GM21825 (cell line): Measurements from ENCODE around the gene NSMCE1.
A peak's percentile ranks its signal among the peaks of the same experiment; 100 is the strongest.

Experiments used
- ATAC-seq: cut with Tn5 transposase; IDR thresholded peaks from one replicate; pipeline ENCODE4 v1.9.1; 2021; ENCODE audit warnings: mild to moderate bottlenecking, moderate library complexity; ENCODE audit not compliant: unreplicated experiment

The NSMCE1 gene, protein sequence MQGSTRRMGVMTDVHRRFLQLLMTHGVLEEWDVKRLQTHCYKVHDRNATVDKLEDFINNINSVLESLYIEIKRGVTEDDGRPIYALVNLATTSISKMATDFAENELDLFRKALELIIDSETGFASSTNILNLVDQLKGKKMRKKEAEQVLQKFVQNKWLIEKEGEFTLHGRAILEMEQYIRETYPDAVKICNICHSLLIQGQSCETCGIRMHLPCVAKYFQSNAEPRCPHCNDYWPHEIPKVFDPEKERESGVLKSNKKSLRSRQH

DNA sequence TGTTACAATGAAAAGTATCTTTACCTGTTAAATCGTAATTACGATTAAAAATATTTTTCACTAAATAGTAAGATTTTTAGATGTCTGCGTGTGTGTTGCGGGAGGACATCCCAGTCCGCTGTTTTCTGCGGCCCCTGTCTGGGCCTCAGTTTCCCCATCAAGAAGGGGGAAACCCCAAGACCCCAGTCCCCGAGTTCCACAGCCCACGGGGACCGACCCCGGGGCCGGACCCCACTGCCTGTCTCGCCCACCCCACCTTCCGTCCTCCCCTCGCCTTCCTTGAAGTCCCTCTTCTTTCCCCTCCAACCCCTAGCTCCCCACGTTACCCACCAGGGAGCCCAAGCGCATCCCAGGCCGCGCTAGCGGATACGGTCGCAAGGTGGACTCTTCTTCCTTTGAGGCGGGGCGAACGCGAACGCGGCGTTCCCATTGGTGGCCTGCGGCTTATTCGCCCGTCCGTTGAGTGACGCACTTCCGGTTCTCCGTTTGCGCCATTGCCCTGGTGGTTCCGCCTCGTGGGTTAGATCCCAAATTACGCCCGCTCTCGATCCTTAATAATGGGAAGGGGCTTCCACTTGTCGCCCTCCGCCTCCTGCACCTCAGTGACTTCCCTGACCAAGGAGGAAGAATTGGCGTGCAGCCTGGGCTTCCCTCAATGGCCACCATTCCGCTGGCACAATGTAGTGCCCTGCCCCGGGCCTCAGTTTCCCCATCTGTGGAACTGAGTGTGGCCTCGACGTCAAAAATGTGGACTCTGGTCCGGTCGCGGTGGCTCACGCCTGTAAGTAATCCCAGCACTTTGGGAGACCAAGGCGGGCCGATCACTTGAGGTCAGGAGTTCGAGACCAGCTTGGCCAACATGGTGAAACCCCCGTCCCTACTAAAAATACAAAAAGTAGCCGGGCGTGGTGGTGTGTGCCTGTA, at the start of gene NSMCE1:
Gene NSMCE1, minus strand, starts transcription at position 397 of the 924 bp plus-strand sequence. CDS start 11,202 bp downstream, outside the sequence.
- ATAC-seq = peak; percentile 90

DNA sequence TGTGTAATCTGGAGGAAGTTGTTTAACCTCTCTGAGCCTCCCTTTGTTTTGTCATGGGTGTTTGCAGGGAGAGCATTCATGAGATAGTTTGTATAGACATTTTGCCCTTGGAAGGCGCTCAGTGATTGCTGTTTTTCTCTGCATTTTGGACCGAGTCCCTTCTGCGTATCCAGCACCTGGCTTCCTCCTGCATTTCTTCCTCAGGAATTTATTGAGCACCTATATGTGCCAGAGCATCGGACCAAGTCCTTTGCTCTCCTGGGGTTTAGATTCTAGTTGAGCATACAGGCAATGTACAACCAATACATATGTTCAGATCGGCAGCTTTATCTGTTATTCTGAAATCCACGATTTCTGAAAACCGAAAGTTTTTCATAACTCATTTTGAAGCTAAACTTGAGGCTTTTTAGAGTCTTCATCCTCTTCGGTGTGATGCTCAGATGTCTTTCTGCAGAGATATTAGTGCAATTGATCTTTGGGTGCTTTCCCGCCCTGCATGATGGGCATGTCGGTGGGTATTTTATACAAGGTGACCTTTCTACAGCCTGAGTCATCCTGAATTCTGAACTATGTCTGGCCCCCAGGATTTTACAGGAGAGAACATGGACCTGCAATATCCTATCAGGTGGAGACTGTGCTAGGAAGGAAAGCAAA, 49.3 kb upstream of the NSMCE1 start:
- no peak for ATAC-seq

DNA sequence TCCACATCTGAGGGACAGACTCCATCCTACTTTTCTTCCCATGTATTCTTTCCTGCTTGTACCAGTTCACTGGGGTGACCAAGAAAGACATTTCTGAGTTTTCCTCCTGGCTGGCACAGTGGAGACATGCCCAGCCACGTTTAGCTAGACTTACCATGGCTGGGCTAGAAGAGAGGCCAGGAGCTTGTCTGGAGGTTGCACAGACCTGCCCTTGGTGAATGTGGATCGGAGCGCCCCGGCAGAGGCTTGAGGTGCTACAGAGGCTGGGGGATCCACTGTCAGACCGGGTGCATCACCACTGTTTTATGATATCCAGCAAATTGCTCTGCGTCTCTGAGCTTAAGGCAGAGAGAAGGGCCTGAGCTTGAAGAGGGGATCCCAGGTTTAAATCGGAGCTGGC, 48.7 kb upstream of the NSMCE1 start:
- ATAC-seq = no peak

DNA sequence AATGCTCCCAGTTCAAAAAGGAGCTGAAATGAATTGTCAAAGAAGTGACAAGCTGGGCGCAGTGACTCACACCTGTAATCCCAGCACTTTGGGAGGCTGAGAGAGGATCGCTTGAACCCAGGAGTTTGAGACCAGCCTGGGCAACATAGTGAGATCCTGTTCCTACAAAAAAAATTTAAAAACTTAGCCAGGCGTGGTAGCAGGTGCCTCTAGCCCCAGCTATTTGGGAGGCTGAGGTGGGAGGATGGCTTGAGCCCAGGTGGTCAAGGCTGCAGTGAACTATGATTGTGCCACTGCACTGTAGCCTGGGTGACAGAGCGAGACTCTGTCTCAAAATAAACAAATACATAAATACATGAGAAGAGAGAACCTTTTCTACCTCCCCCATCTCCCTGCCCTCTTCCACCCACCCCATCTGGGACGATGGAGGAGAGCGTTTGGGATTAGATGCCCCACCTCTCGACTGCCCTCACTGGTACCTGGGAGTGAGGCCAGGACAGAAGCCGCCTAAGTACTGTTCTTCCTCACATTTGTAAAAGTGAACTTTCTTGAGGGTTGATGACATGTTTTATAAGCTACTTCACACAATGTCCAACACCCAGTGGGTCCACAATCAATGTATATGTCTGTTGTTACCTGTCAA, 47.6 kb upstream of the NSMCE1 start:
- ATAC-seq = no peak

DNA sequence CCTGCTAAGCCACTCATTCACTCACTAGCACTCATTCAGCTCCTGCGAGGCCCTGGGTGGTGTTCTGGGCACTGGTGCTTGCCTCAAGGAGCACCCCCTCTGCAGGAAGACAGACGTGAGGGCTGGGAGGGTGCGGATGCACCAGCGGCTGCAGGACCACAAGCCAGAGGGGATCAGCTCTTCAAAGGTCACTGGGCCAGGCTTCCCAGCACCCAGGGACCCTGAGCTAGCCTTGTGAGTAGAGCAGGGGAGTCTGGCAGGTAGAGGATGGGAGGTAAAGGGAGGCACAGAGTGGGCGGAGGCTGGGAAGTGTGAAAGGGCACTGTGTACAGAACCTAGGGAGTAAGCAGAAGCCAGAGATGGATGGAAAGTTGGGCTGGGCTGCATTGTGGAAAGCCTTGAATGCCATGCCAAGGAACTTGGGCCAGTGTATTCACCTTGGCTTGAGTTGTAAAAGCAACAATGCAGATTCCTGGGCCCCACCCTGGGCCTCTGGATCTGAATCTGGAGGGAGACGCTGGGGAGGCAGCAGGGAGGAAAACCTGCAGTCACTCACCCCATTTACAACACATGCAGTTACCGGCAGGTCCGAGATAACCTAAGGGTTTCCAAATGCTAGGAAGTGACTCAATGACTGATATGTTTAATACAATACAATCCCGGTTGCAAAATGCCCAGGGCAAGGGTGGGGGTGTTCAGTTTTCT, 46.9 kb upstream of the NSMCE1 start:
- ATAC-seq = no peak

DNA sequence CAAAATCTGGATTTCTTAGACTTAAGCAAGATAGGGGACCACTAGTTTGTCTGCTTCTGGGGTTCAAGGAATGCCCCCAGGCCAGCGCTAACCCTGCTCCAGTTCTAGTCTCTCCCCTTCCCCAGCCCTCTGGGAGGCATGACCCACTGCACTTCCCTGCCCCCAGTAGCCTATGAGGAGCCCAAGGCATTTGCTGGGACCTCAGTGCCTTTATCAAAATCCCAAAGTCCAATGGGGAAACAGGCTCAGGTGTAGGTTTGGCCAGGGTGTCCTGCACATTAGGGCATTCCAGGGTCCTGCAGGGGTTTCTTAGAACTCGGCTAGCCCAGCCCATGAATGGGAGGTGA, 46.4 kb upstream of the NSMCE1 start:
- no peak for ATAC-seq

DNA sequence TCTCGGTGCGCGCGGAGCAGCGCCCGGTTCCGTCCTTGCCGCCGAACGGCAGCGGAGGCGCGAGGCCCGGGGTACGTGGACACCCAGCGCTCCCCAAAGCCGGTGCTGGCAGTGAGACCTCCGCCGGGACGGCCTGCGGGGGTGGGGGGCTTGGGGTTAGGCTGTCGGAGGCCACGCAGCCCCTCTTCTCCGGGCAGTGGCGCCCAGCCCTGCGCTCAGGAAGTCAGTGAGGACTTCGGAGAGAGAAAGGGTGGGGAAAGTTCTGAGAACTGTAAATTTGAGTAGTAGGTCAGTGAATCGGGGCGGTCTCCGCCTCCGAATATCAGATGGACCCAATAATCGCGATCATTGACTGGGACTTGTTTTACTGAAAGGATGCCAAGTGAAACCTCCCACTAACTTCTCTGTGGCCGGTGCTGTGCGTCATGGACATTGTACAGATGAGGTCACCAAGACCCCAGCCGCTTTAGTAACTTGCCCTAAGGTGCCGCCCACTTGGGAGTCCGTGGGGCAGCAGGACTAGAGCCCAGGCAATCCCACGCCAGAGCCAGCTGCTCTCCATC, 45.7 kb upstream of the NSMCE1 start:
- peak; percentile 12 for ATAC-seq

DNA sequence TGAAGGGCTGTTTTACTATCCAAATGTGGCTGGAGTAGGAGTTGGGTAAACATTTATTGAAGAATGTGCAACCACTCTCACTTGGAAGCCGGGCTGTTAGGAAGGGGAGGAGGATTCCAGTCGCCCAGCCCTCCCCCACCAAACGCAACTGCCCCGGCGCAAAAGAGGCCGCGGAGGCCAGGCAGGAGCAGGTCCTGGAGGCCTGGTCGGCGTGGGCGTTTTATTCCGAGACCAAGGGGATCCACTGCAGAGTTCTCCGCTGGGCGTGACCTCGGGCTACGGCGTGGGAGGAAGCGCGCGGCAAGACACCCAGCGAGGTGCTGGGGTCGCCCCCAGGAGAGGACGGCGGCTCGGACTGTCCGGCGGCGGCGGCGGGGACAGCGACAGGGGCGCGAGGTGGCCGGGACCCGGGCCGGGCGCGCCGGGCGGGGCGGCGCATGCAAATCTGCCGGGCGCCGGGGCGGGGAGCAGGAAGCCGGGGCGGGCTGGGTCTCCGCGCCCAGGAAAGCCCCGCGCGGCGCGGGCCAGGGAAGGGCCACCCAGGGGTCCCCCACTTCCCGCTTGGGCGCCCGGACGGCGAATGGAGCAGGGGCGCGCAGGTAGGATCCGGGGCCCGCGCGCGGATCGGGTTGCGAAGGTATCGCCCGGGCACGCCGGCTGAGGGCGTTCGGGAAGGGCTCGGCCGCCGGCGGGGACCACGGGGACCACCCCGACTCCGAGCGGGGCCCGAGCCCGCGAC, 45.0 kb upstream of the NSMCE1 start, which contains the start of gene IL4R:
Gene IL4R, plus strand, starts transcription at position 553 of the 739 bp plus-strand sequence. CDS start 26,230 bp downstream, outside the sequence.
- ATAC-seq = peak; percentile 45

DNA sequence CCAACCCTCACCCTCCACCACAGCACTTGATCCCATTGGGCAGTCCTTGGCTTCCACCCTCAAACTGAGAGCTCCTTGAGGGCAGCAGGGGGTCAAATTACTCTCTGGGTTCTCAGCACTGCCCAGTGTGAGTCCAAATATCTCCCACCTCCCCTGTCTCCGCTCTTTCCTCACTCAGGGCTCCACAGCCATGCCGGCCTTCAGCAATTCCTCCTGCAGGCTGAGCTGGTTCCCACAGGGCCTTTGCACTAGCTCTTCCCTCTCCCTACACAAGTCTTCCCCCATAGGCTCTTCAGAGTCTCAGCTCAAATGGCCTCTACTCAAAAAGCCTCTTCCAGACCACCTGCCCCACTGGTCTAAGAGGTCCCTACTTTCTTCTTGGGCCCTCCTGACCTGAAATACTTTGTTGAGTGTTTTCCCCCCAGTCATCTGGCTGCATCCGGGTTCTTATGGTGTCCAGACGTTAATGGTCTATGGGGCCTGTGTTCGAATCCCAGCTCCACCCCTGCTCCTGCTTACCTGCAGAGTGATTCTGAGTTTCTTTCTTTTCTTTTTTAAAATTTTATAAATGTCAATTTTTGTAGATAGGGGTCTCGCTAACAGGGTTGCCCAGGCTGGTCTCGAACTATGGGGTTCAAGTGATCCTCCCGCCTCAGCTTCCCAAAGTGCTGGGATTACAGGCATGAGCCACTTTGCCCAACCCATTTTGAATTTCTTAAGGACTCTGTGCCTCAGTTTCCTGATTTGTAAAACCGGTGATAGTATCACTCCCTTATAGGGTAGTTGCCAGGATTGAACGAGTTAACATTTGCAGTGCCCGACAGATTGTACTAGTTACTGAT, 44.2 kb upstream of the NSMCE1 start:
- no peak for ATAC-seq

DNA sequence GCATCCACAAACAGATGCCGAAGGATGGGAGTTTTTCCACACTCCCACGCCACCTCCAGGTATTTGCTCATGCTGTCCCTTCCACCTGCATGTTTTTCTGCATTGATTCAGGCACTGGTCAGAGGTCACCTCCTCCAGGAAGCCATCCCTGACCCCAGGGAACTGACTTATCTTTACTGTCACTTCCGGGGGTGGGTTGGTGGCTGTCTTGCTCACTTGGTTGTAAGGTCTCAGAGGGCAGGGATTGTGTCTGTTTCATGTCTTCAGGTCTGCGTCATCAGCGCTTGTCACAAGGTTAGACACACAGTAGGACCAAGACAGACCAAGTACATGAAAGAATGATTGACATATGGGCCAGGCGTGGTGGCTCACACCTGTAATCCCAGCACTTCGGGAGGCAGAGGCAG, 43.3 kb upstream of the NSMCE1 start:
- ATAC-seq = no peak

DNA sequence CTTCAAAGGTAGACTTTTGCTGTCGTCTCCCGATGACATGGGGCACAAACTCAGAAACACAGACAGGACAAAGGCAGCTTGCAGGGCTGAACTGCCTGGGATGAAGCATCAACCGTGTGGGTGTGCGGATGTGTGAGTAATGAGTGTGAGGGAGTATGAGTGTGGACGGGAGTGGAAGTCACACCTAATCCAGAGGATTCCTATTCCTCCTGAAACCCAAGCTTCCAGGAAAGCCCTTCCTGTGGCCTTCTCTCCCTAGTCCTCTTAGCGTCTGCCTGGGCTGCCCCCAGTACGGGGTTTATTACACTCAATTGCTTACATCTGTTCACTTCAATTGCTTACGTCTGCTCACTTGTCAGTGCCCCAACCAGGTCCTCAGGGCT, 42.9 kb upstream of the NSMCE1 start:
- no peak for ATAC-seq

DNA sequence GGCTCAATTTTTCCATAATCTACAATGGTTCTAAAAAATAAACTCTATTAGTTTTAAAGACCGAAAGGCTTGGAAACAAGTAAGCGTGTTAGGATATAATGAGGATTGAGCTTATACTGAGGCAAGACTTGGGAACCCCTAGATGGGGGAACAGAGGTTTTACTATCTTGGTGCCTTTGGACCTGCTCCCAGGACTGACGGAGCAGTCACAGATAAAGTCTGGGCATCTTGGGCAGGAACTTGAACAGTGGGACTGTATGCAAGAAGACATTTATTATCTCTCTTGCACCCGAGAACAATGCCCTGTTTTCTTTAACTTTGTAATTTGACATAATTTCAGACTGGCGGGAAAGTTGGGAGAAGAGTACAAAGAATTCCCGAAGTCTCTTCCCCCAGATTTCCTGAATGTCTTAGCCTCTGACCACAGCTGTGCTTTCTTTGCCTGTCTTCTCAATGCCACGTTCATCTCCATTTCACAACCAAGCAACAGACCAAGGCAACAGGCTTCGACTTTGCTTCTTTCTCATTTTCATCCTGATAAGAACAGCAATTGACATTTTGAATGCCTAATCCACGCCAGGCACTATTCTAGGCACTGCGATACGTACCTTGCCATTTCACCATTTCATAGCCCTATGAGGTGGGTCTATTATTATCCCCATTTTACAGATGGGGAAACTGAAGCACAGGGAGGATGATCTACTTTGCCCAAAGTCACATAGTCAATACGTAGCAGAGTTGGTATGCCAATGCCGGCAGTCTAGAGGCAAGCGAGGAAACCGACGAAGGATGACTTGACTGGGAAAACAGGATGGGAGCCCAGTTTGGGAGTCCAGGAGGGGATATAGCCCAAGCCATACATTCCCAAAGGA, 42.2 kb upstream of the NSMCE1 start:
- ATAC-seq = no peak

DNA sequence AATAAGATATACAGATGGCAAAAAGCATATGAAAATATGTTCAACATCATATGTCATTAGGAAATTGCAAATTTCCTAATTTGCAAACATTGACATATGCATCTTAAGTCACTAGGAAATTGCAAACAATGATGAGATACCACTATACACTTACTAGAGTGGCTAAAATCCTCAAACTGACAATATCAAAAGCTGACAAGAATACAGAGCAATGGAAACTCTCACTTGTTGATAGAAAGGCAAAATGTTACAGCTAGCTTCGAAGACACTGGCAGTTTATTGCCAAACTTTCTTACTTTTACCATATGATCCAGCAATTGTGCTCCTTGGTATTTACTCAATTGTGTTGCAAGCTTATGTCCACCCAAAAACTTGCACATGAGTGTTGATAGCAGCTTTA, 40.2 kb upstream of the NSMCE1 start:
- ATAC-seq = no peak

DNA sequence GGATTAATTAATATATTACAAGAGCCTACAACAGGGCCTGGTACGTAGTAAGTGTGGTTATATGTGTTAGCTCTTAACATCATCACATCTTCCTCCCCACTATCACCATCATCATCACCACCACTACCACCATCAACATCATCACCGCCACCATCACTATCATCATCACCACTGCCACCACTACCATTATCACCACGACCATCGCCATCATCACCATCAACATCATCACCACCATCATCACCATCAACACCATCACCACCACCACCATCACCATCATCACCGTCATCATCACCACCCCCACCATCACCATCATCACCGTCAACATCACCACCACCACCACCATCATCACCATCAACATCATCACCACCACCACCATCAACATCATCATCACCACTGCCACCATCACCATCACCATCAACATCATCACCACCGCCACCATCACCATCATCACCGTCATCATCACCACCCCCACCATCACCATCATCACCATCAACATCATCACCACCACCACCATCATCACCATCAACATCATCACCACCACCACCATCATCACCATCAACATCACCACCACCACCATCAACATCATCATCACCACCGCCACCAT, 37.4 kb upstream of the NSMCE1 start:
- no peak for ATAC-seq

DNA sequence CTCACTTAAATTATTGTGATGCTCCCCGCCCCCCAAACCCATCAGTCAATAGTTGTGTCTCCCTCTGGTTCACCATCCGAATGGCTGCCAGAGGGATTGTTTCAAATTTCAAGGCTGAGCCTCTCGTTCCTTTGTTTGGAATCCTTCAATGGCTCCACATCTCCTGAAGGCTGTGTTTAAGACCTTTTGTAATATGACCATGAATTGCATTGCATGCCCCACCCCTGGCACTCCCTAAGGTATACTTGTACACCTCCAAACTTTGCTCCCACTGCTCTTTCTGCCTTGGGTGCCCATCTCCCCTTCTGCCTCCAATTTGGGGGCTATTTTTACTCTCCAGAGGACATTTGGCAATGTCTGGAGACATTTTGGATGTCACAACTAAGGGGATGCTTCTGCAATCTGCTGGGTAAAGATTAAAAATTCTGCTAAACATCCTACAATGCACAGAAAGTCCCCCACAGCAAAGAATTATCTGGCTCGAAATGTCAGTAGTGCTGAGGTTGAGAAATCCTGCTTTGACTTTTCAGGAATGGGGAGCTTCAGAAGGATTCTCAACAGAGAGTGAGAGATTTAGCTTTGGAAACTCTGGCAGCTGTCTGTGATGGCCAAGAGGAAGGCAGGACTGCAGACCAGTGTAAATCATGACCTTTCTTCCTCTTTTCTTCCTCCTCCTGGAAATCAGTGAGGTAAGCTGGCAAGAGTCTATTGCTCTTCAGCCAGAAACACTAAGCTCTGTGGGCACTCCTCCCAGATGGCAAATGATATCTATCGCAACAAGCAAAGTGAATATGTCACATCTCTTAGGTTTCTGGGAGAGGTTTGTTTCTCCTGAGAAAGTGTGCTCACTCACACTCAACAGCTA, 36.5 kb upstream of the NSMCE1 start:
- no peak for ATAC-seq

DNA sequence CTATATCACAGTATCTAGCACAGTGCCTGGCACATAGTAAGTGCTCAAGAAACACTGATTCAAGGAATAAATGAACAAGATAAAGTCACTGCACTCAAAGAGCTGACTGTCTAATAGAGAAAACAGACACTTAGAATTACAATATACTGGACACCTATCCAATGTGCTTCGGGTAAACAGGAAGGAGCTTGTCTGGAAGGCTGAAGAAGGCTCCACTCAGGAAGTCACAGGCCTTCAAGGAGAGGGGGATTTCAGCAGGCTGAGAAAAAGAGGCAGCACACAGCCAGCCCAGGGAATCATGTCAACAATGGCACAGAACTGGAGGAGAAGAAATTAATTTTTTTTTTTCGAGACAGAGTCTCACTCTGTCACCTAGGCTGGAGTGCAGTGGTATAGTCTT, 35.5 kb upstream of the NSMCE1 start:
- no peak for ATAC-seq
